A549 treated with DMSO at 1 μM for 4 hours (cell line): Measurements from ENCODE around the gene CLCA1. TPM values are rescaled to one million over a fixed set of nuclear protein-coding genes. Genes with fewer than 3 reads are reported as not detected.

Experiments
- total RNA-seq: library from RNA; stranded (reverse); fragments of 200-300 nt; extraction: Qiagen RNA extraction; gene quantifications from 5 replicates; pipeline ENCODE4 v1.2.3, GENCODE V29; 2022; ENCODE audit warnings: low read depth

CLCA1 gene, protein sequence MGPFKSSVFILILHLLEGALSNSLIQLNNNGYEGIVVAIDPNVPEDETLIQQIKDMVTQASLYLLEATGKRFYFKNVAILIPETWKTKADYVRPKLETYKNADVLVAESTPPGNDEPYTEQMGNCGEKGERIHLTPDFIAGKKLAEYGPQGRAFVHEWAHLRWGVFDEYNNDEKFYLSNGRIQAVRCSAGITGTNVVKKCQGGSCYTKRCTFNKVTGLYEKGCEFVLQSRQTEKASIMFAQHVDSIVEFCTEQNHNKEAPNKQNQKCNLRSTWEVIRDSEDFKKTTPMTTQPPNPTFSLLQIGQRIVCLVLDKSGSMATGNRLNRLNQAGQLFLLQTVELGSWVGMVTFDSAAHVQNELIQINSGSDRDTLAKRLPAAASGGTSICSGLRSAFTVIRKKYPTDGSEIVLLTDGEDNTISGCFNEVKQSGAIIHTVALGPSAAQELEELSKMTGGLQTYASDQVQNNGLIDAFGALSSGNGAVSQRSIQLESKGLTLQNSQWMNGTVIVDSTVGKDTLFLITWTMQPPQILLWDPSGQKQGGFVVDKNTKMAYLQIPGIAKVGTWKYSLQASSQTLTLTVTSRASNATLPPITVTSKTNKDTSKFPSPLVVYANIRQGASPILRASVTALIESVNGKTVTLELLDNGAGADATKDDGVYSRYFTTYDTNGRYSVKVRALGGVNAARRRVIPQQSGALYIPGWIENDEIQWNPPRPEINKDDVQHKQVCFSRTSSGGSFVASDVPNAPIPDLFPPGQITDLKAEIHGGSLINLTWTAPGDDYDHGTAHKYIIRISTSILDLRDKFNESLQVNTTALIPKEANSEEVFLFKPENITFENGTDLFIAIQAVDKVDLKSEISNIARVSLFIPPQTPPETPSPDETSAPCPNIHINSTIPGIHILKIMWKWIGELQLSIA
- not detected in 5 replicates for total RNA-seq

DNA sequence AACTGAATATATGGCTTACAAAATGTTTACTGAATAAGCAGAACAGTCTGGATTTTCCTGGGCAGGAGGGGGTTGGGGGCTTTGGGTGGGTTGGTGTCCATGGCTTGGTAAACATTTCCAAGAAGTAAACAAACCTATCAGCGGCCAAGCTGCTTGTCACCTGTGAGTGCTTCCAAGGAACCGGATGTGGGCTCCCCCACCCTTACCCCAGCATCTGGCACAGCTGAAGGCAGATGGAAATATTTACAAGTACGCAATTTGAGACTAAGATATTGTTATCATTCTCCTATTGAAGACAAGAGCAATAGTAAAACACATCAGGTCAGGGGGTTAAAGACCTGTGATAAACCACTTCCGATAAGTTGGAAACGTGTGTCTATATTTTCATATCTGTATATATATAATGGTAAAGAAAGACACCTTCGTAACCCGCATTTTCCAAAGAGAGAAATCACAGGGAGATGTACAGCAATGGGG is at the start of gene CLCA1:
Gene CLCA1, plus strand, starts transcription at position 427 of the 477 bp plus-strand sequence. Its CDS starts 45 bp downstream, at position 472.

GRCh38 chr1:86423873-86424272 is 44.9 kb upstream of the CLCA1 start, which contains the start of gene CLCA2:
Gene CLCA2, plus strand, starts transcription at chr1:86424171. Its CDS starts 77 bp downstream, at chr1:86424248.

DNA sequence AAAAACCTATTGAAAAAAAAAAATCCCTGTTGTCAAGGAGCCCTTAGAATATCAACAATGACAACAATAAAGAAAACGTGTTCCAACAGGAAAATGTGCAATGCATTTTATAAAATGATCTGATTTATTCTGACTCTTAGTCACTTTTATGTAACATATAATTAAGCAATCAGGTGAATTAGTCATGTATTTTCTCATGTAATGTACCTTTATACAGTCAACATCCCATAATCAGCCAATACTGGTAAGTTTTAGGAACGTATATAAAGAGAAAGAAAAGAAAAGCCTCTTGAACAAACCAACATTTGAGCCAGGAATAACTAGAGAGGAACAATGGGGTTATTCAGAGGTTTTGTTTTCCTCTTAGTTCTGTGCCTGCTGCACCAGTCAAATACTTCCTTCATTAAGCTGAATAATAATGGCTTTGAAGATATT is 78.1 kb downstream of the CLCA1 start, which contains the start of gene CLCA4:
Gene CLCA4, plus strand, starts transcription at position 292 of the 435 bp plus-strand sequence. Its CDS starts 42 bp downstream, at position 334.

Other genes starting within 250 kb of the CLCA1 start
- 8.2 to 13.1 TPM (median 9.0 TPM) in 5 replicates for gene ODF2L, start 72.6 kb upstream of the CLCA1 start, total RNA-seq
- gene CLCA2, start 44.8 kb upstream of the CLCA1 start, total RNA-seq, result not detected in 5 replicates
- gene CLCA4, start 78.2 kb downstream of the CLCA1 start, total RNA-seq, result not detected in 5 replicates
- 28.7 to 40.2 TPM (median 36.0 TPM) in 5 replicates for gene SH3GLB1, start 235.6 kb downstream of the CLCA1 start, total RNA-seq